Skin epidermis (tissue), 12 donors: ENCODE results near the gene PTPN14.

Experiments
- H3K27ac ChIP-seq, 21 experiments: fragments of 200-600 bp; sonication (generic) in 11 of 21; one replicate each; pipeline ENCODE4 v1.5.0; 2020; ENCODE audit warnings: mild to moderate bottlenecking in 3 of 21, inconsistent platforms in 2 of 21, moderate library complexity in 2 of 21
- H3K4me3 ChIP-seq, 7 experiments: fragments of 200-600 bp; sonication (generic) in 2 of 7; one replicate each; pipeline ENCODE4 v1.5.0; 2020; ENCODE audit warnings: inconsistent platforms in 2 of 7, mild to moderate bottlenecking in 2 of 7, moderate library complexity in 1 of 7

The PTPN14 gene

GRCh38 chr1:214393086-214393485 is 158.3 kb downstream of the PTPN14 start:
- no peak overlapping the region for H3K4me3 ChIP-seq
- no peak overlapping the region for H3K27ac ChIP-seq

GRCh38 chr1:214391873-214392645 is 159.3 kb downstream of the PTPN14 start:
- Histone ChIP-seq H3K4me3 (no peak overlapping the region), H3K27ac (no peak overlapping the region)

- H3K4me3 ChIP-seq: no peak overlapping the region
- no peak overlapping the region for H3K27ac ChIP-seq
These were observed 161.7 kb downstream of the PTPN14 start for GRCh38 chr1:214389734-214390133.

DNA sequence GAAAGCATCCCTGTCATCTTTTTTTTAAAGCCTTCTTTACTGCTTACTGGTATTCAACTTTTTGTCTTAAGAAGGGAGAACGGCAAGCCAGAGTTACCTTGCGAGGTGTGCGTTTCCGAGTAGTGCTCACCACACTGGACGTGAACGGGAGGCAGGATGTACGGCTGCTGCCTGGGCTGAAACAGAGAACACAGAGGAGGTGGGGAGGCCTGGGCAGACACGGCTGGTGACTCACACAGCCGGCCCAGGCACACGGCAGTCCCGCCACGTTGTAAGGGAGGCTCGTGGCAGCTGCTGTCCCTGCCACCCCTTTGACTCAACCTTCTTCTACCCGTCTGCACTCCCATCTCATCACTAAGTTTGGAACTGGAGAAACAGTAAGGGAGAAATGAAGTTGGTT is 164.7 kb downstream of the PTPN14 start:
- Histone ChIP-seq H3K27ac (no peak overlapping the region), H3K4me3 (no peak overlapping the region)

GRCh38 chr1:214386333-214386732 is 165.1 kb downstream of the PTPN14 start:
- H3K4me3 ChIP-seq: no peak overlapping the region
- H3K27ac ChIP-seq: no peak overlapping the region

DNA sequence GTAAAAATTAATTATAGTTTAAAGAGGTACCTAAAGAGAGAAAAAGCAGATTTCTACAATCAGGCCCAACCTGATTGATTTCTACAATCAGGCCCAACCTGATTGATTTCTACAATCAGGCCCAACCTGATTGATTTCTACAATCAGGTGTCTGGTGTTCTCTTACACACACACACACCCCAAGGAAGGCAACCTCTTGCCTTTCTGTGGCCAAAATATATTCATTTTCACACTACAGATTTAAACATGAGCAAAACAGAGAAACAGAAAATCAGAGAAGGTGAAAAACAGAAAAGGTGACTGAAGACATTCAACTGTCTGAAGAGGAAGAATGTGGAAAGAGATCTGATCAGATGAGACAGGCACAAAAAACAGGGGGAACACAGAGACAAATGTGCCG is 166.0 kb downstream of the PTPN14 start:
- no peak overlapping the region for H3K27ac ChIP-seq
- no peak overlapping the region for H3K4me3 ChIP-seq

DNA sequence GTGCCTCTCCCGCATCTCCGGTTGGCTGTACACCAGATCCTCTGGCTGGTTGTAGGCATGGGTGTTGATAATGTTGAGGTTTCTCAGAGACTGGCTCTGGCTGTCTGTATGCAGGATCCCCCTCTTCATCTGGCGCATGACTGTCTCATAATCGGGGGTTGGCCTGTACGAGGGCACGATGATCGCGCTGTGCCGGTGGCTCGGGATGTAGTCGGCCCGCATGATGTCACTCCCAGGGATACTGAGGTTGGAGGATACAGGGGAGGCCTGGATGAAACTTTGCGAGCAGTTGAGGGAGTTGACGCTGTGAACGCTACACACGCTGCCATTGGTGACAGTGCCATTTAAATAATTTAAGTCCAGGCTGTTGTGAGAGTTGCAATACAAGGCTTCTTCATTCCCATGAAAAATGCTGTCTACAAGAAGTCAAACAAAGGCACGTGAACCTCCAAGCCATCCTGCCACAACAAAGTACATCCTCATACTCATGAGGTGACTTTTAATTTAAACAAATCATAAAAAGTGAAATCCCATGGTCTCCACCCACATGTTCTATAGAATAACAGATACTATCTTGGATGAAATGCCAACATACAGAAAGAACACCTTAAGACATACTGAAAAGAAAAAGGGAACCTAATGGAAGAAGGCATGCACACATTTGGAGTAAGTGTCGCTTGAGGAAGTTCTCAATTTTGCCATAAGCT is 166.9 kb downstream of the PTPN14 start:
- H3K27ac ChIP-seq: no peak overlapping the region

GRCh38 chr1:214383381-214384372 is 167.7 kb downstream of the PTPN14 start:
- Histone ChIP-seq H3K4me3 (no peak overlapping the region), H3K27ac (no peak overlapping the region)

More for the DNA sequence above, 166.9 kb downstream of the PTPN14 start:
- H3K4me3 ChIP-seq: no peak overlapping the region

GRCh38 chr1:214380986-214381695 is 170.3 kb downstream of the PTPN14 start:
- Histone ChIP-seq H3K4me3 (no peak overlapping the region), H3K27ac (peak overlapping the region in 1 of 21 experiments; percentile 6)

DNA sequence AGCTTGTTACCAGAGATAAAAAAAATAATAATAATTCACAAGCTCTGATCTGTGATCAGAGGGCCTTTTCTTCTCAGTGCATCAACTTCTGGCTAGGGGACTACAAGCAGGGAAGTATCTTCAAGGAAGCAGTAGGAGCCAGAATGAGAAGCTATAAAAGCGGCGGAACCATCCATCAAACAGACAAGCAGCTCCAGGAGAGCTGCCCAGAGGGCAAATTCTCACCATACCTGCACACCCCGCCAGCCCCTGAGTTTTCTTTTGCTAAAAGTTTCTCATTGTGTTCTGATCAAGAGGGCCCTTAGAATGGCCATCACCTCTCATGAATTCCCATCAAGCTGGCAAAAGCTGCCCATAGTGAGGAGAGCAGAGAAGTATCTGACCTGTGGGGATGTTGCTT is 171.0 kb downstream of the PTPN14 start:
- Histone ChIP-seq H3K4me3 (no peak overlapping the region), H3K27ac (peak overlapping the region in 1 of 21 experiments; percentile 74)

DNA sequence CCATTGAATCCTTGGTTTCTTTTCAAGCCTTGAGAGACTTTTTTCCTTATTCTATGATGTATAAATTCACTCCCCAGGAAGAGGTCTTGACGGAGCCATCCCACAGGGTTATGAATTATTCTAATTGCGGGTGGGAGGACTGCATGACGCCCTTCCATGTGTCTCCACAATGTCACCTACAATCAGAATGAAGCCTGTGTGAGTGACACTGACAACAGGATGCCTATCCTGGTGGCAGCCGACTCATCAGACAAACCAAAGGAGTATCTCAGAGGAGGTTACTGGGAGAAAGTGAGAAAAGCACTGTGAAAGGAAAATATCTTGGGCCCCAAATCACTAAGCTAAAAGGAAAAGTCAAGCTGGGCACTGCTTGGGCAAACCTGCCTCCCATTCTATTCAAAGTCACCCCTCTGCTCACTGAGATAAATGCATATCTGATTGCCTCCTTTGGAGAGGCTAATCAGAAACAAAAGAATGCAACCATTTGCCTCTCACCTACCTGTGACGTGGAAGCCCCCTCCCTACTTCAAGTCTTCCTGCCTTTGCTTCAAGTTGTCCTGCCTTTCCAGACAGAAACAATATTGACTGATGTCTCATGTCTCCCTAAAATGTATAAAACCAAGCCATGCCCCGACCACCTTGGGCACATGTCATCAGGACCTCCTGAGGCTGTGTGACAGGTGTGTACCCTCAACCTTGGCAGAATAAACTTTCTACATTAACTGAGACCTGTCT is 172.0 kb downstream of the PTPN14 start:
- H3K27ac ChIP-seq: peak overlapping the region in 3 of 21 experiments; percentile 39 to 74 (median 39)

GRCh38 chr1:214378492-214378891 is 172.9 kb downstream of the PTPN14 start:
- Histone ChIP-seq H3K27ac (peak overlapping the region in 4 of 21 experiments; percentile 3 to 74 (median 41)), H3K4me3 (no peak overlapping the region)

More for the DNA sequence above, 172.0 kb downstream of the PTPN14 start:
- no peak overlapping the region for H3K4me3 ChIP-seq

DNA sequence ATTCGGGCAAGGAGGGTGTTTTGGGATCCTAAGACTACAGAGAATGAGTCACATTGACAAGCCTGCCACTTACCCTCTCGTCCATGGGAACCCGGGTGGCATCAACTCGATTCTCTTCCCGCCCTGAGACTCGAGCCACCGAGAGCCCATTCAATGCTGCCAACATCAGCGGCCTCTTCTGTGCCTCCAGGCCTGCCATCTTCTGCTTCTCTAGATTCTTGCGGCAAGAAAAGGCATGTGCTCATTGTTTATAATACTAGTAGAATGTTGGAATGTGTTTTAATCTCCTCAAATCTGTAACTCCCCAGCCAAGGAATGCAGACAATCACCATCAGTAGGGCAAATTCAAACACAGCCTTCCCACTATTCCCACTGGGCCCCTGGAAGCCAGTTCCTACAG is 173.5 kb downstream of the PTPN14 start:
- Histone ChIP-seq H3K27ac (peak overlapping the region in 1 of 21 experiments; percentile 74), H3K4me3 (no peak overlapping the region)

- Histone ChIP-seq H3K4me3 (no peak overlapping the region), H3K27ac (peak overlapping the region in 1 of 21 experiments; percentile 18)
These were observed 173.9 kb downstream of the PTPN14 start for GRCh38 chr1:214377485-214377884.

GRCh38 chr1:214372092-214372491 is 179.3 kb downstream of the PTPN14 start:
- Histone ChIP-seq H3K27ac (peak overlapping the region in 1 of 21 experiments; percentile 25), H3K4me3 (no peak overlapping the region)

- H3K4me3 ChIP-seq: no peak overlapping the region
- H3K27ac ChIP-seq: no peak overlapping the region
These were observed 180.8 kb downstream of the PTPN14 start for GRCh38 chr1:214370615-214371014.

GRCh38 chr1:214369364-214369763 is 182.0 kb downstream of the PTPN14 start:
- Histone ChIP-seq H3K27ac (no peak overlapping the region), H3K4me3 (no peak overlapping the region)

DNA sequence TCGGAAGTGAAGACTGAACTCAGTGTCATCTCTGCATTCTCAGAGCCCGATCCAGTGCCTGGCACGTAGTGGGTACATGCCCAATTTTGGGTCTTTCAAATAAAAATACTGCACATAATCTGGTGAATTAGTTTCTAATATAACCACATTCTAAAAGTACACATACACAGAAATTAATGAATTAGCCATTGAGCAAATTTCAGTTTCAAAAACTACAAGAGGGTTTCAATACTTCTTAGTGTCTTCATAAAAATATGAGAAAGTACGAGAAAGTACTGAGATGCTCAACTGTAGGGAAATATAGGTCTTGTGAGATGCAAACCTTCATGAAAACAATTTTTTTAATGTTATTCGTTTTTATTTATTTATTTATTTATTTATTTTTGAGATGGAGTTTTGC is 183.6 kb downstream of the PTPN14 start:
- Histone ChIP-seq H3K4me3 (no peak overlapping the region), H3K27ac (no peak overlapping the region)
